ENCODE data around the gene PRKN.

GRCh38 chr6:162147805-162148204, 579.8 kb downstream of the PRKN start:
- TF ChIP-seq, protein P1, sequence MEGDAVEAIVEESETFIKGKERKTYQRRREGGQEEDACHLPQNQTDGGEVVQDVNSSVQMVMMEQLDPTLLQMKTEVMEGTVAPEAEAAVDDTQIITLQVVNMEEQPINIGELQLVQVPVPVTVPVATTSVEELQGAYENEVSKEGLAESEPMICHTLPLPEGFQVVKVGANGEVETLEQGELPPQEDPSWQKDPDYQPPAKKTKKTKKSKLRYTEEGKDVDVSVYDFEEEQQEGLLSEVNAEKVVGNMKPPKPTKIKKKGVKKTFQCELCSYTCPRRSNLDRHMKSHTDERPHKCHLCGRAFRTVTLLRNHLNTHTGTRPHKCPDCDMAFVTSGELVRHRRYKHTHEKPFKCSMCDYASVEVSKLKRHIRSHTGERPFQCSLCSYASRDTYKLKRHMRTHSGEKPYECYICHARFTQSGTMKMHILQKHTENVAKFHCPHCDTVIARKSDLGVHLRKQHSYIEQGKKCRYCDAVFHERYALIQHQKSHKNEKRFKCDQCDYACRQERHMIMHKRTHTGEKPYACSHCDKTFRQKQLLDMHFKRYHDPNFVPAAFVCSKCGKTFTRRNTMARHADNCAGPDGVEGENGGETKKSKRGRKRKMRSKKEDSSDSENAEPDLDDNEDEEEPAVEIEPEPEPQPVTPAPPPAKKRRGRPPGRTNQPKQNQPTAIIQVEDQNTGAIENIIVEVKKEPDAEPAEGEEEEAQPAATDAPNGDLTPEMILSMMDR (IDR thresholded peaks at IDR 0.05): no peak
- no peak for TF ChIP-seq EP300 (IDR thresholded peaks at IDR 0.05)
- TF ChIP-seq POLR2A (IDR thresholded peaks at IDR 0.05): no peak
